HG03457 (cell line): Measurements from ENCODE around the gene BICDL2.

Experiments used
- ATAC-seq: cut with Tn5 transposase; IDR thresholded peaks from one replicate; pipeline ENCODE4 v1.9.1; 2021; ENCODE audit warnings: moderate number of reproducible peaks; ENCODE audit not compliant: unreplicated experiment

Gene BICDL2

GRCh38 chr16:3026609-3027488, 9.9 kb downstream of the BICDL2 start:
- ATAC-seq = no peak

GRCh38 chr16:3026003-3026378, 10.8 kb downstream of the BICDL2 start:
- ATAC-seq = no peak

DNA sequence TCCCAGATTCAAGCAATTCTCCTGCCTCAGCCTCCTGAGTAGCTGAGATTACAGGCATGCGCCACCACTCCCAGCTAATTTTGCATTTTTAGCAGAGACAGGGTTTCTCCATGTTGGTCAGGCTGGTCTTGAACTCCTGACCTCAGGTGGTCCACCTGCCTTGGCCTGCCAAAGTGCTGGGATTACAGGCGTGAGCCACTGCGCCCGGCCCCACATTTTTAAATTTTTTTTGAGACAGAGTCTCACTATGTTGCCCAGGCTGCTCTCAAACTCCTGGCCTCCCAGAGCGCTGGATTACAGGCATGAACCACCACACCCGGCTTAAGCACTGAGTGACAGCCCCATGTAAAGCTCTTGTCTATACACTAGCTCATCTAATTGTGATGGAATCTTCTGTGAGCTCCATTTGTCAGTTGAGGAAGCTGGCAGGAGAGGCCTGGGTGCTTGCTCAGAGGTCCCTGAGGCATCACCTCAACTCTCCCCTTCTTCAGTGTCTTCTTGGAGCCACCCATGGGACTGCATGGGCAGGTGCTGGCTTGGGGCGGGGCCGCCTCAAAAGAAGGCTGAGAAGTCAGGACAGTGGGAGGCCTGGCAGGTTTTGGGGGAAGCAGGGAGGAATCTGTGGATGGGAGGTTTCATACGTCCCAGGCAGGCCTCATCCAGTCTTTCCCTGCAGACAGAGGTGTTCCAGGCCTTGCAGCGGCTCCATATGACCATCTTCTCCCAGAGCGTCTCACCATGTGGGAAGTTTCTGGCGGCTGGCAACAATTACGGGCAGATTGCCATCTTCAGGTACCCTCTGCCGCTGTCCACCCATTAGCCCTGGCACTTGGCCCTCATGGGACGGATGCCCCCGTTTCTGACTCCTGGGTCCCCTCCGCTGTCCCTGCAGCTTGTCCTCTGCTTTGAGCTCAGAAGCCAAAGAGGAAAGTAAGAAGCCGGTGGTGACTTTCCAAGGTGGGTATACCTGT, 11.4 kb downstream of the BICDL2 start:
- no peak for ATAC-seq

GRCh38 chr16:3023669-3024478, 12.9 kb downstream of the BICDL2 start, which contains the start of the genes HCFC1R1 and THOC6:
TSS of gene HCFC1R1 (minus strand) at chr16:3023942. CDS start at chr16:3023941, 1 bp downstream.
TSS of gene THOC6 (plus strand) at chr16:3024035. CDS start at chr16:3024327, 292 bp downstream.
- peak; percentile 62 for ATAC-seq

GRCh38 chr16:3023415-3023668, 13.4 kb downstream of the BICDL2 start:
- ATAC-seq = no peak

DNA sequence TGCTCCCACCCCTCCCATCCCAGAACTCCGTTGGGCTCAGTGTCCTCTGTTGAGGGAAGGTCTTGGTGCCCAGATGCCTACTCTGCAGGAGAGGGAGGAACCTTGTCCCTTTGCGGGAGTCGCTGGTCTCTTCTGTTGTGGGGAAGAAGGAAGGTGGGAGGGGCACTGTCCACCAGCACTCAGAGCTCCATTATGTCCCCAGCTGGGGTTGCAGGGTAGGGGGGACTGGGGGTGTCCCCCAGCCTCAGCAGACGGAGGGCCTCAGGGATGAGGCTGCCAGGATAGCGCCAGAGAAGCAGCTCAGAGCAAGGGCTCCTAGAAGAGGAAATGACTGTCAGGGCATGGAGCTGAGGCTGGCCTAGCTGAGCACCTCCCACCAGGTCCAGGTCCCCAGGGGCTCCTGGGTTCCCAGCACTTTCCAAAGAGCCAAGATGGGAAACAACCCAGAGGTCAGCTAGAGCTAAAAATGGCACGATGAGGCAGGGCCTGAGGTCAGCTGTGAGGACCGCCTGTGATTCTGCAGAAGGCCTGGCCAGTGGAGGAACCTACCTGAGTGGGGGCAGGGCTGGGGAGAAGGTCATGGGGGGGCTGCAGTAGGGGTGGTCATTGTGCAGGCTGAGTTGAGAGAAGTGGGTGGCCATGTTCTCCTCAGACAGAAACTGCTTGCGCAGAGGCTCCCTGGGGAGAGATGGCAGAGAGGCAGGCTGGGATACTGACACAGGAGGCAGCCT, 13.9 kb downstream of the BICDL2 start:
- ATAC-seq = no peak

- ATAC-seq = no peak
Measured at GRCh38 chr16:3022208-3022683, 14.5 kb downstream of the BICDL2 start.

- peak; percentile 29 for ATAC-seq
Measured at GRCh38 chr16:3021449-3022207, 15.1 kb downstream of the BICDL2 start.

- no peak for ATAC-seq
Measured at GRCh38 chr16:3020604-3021448, 15.9 kb downstream of the BICDL2 start.

- ATAC-seq = no peak
Measured at GRCh38 chr16:3020247-3020603, 16.5 kb downstream of the BICDL2 start, which contains the start of gene TNFRSF12A. TSS of gene TNFRSF12A (plus strand) at chr16:3020368. CDS start at chr16:3020398, 30 bp downstream.

DNA sequence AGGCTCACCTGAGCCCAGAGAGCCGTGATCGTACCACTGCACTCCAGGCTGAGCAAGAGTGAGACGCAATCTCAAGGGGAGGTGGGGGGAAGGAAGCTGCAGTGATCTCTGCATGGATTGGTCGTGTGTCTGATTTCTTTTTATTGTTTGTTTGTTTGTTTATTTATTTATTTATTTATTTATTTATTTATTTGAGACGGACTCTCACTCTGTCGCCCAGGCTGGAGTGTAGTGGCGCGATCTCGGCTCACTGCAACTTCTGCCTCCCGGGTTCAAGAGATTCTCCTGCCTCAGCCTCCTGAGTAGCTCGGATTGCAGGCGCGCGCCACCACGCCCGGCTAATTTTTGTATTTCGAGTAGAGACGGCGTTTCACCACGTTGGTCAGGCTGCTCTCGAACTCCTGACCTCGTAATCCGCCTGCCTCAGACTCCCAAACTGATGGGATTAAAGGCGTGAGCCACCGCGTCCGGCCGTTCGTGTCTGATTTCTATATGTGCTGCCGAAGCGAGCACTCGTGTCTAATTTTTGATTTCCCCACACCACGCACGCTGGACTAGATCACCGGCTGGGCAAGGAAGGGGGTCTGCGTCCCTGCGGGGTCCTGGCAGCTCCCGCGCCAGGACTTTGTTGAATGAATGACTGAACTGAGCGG, 17.0 kb downstream of the BICDL2 start:
- no peak for ATAC-seq

GRCh38 chr16:3017794-3018506, 18.8 kb downstream of the BICDL2 start, which contains the start of gene CLDN6:
TSS of gene CLDN6 (minus strand) at chr16:3018183. CDS start at chr16:3016021, 2,162 bp downstream.
- ATAC-seq = no peak

- ATAC-seq = no peak
Measured at GRCh38 chr16:3017344-3017743, 19.4 kb downstream of the BICDL2 start.

- no peak for ATAC-seq
Measured at GRCh38 chr16:3015865-3016521, 20.8 kb downstream of the BICDL2 start.

DNA sequence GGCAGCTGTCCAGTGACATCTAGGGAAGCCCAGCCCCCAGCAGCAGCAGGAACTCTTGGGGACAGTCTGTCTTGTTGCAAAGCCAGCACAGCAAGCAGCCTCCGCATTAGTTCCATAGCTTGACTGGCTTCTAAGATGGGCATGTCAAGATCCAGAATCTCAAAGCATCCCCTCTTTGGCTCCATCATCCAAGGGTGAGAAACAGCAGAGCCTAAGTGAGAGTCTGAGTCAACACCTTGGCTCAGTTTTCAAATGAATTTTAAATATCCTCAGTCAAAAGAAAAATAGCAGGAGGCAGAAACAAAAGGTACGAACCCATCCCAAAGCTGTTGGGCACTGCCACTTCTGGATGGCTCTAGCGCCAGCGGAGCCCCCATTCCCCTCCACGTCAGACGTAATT, 21.8 kb downstream of the BICDL2 start:
- ATAC-seq = no peak

- no peak for ATAC-seq
Measured at GRCh38 chr16:3013998-3014690, 22.6 kb downstream of the BICDL2 start.
